ENCODE results near the gene FHL1.
A peak's percentile ranks its signal among the peaks of the same experiment; 100 is the strongest.
"Not testable (repeated sequence)": the region's sequence is repeated elsewhere in the genome, so short reads cannot be mapped to it uniquely, and the experiment has no call there.

FHL1 gene

DNA sequence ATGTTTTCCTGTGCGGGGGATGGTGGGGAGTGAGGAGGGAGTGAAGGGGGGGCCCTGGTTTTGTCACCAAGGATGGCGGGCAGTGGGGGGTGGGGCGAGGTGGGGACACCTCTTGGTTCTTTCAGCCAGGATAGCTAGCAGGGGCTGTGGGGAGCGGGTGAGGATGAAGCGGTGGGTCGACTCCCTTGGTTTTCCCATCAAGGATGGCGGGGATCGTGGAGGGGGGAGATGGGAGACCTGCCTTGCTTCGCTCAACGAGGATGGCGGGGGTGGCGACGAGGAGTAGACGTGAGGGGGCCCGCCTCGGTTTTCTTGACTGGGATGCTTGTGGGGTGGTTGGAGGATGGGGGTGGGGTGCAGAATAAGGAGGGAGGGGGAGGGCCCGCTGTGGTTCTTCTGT, 643 bp downstream of the FHL1 start:
- peak in 1 of 3 experiments; percentile 43 for DNase-seq

DNA sequence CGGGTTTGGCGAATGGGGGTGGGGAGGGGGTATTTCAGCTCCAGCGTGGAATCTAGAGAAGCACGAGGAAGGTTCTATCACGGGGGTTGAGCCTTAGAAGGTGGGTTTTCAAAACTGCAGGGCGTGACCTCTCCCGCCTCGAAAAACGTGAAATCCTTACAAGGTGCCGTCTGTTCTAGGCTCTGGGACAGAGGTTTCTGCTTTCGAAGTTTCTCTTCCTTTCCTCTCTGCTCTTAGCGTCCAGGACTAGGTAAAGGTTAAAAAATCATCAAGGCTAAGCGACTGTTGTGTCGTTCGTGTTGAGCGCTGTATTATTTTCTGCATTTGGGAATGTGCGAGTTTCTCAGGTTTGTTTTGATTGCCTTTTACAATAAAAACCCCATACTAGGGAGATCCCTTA, 1.1 kb downstream of the FHL1 start:
- DNase-seq, result peak in 2 of 3 experiments; percentile 18 to 20

DNA sequence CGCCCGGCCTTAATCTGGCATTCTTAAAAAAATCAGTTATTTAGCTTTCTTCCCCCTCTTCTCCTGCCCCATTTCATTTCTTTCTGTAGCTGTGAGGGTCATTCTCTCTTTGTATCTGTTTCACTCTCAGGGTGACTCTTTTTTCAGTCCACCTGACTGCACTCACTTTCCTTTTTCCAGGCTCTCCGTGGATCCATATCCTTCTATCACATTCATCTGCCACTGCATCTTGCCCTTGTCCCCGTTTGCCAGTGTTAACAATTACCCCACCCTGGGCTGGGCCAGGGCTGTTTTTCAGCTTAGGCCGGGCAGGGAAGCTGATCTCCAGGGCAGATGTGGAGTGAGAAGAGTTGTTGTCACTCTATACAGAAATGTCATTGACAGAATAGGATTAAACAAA, 7.7 kb downstream of the FHL1 start:
- no peak for DNase-seq

DNA sequence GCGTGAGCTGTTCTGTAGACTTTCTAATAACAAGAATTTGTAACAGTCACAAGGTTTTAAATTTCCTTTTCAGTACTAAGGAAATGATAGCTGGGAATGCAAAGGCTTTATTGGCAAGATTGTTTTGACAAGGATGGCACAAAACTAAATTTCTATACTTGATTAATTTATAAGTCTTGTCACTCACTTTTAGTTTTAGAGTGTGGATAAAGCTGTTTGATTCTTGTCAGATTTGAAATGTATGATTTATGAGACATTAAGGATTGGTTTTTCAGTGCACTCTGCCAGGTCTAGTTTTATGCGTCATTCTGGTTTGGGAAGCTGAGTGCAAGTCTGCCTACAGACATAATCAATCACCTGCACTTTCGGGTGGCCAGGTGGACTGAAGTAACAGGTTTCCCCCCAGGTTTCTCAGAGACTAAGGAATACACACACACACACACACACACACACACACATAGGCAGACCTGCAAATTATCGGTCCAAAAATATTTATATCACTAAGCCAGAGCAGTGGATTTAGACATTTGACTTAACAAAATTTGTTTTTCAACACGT, 9.3 kb downstream of the FHL1 start:
- no peak for DNase-seq

DNA sequence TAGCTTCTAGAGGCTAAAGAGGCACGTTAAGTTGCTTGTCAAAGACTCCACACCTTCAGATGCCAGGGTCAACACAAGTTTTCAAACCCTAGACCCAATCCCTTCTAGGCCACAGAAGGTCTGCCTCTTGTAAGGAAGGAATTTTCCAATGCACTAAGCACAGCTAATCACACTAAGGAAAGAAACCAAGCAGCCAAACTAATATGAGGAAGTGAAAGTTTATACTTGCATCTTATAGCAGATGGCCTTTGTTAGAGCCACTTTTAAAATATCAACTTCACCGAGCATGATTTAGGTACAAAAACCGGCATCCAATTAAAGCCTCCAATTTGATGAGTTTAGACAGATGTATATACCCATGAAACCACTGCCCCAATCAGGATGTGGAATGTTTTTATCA, 9.9 kb downstream of the FHL1 start:
- no peak for DNase-seq

DNA sequence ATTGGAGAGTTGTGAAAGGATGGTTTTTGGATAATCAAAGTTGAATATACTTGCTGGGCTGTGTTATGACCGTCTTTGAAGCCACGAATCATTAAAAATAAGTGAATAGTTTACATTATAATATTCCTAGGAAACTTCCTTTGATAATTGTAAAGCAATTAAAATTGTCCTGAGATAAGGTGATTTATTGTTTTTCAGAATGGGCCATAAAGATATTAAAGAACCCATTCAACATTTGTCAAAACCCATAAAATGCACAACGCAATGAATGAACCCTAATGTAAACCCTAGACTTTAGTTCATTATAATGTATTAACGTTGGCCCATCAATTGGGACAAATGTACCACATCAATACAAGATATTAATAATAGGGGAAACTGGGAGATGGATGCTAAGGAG, 11.4 kb downstream of the FHL1 start:
- DNase-seq, result no peak

DNA sequence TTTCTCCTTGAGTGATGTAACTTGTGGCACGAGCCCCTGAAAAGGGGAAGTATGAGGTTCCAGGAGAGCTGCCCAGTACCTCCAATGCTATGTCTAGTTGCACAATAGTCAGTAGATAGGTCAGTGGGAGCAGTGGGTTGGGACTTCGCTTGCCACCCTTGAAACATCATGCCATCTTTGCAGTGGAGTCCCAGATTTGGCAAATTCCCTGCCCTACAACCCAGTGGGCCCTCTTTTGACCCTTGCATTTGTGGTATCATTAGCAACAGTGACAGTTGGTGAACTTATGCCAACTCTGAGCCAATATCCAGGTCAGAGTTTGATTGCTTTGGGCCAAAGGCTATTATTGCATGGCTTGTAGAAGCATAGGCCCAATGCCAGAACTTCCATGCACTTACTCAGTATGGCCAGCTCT, 12.3 kb downstream of the FHL1 start:
- no peak for DNase-seq

DNA sequence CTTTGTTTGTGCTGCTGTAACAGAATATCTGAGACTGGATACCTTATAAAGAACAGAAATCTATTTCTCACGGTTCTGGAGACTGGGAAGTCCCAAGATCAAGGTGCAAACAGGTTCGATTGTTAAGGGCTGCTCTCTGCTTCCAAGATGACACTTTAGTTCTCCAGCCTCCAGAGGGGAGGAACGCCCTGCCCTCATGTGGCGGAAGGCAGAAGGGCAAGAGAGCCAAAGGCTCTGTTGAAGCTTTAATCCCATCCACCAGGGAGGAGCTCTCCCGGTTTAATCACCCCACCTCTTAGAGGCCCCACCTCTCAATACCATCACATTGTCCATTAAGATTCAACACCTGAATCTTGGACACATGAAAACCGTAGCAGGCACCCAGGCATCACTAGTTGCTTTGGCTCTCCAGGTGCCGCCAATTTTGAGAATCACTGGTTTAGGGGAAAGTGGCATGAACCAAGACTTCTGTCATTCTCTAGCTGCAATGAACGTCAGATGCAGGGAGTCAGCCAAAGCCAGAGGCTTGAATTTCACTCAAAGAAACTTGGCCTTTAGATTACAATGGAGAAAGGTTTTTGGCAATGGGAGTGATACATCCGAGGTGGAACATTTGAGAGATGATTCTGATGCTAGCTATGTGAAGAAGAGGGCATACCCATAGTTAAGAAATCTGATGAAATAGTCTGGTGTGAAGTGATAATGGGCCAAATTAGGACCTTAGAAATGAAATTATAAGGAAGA, 15.7 kb downstream of the FHL1 start:
- peak in 2 of 3 experiments; percentile 36 to 48 for DNase-seq

DNA sequence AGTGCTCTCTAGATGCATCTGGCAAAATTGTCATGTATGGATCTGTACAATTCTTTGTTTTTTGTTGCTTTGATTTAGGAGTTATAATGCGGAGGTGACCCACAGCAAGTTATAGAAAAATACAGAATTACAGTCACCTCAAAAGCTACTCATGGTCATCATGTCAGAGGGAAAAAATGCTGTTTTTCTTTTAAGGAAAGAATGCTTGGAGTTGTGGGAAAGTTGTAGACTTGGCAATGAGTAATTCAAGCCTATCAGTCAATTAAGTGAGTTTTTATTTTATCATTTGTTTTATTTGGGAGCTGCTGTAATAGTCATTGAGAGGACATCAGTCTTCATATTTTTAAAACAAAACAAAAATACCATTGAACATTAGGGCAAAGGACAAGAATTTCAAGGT, 16.4 kb downstream of the FHL1 start:
- no peak for DNase-seq

DNA sequence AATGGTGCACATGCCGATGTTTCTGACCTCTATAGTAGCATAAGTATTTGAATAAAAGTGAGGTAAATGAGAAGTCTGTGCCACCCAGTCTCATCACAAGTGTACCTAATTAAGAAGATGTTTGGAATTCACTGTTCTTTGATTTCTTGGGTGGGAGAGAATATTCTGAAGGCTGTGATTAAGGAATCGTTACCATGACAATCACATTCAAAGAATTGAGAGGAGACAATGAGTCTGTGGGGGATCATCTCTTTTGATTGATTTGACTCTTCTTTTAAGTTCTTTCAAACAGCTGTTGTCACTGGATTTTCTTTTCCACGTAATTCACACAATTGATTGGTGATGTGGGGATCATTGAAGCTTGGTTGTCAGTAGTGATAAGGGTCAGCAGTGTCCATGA, 18.1 kb downstream of the FHL1 start:
- peak in 1 of 3 experiments; percentile 7 for DNase-seq

DNA sequence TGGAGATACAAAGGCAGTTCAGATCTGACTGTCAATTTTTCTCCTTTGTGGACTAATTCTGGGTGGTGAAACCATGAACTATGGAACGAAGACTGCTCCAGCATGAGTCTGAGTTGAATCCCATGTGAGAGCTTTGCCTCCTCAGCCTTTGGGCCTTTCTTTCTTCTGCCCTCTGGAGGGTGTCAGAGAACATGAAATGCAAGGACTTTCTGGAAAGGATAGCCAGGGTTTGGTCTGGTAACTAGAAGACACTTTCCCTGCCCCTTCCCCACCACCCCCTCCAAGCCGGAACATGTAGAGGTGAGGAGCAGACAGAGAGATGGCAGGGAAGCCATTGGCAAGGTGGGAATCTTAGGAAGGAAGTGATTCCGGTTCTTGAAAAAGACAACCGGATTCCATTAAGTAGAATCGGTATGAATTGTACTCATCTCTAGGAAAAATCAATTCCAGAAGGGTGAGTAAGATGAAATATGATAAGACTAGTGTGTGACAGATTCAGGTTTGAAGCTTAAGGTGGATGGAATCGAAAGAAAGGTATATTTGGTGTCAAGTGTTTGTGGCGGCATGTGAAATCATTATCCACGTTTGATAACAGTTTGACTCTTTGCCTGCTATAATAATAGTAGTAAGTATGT, 19.0 kb downstream of the FHL1 start:
- DNase-seq, result peak in 1 of 3 experiments; percentile 11

DNA sequence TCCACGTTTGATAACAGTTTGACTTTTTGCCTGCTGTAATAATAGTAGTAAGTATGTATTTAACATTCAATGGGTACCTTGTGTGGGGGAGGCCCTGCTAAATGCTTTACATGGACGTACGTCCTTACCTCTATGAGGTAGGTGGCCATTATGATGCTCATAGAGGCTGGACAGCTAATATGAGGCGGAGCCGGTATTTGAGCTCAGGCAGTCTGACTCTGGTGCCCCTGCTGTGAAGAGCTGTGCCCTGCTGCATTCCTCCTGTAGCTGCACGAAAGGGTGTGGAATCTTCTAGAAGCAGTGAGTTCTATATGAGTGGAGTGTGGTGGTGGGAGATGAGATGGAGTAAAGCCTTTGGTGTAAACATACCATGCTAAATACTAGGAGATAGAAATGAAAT, 20.7 kb downstream of the FHL1 start:
- DNase-seq, result not testable (repeated sequence)

DNA sequence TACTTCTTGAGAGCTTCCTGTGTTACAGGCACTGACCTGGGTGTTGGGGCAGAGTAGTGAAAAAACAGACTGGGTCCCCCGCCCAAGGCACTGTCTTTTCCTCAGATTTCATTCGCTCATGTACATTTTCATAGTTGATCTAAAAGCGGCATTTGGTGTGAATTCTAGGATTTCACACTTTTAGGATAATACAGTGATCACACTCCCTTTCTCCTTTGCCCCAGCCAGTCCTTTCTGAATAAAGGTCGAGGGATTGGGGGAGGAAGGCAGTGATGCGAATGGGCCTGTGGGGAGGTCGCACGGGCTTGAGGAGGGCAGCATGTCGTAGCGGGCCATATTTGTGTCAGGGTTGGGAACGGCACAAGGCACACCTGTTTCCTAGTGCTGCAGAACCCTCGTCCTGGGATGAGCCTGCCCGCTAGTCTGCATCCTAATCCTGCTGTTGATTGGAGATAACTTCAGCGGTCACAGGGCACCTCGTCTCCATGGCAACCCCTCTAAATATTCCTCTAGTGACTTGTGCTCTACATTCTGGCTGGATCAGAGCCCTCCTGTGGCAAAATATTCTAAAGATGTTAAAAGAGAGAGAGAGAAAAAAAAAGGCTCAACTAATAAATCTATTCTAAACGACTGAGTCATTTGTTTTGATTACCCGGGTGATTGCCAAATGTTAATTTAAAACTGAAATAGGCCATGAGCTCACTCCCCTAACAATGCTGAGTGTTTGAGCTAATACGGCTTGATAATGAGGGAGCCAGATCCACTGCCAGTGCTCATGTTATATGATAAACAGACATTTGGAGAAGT, 21.8 kb downstream of the FHL1 start:
- peak in 2 of 3 experiments; percentile 44 to 82 for DNase-seq

DNA sequence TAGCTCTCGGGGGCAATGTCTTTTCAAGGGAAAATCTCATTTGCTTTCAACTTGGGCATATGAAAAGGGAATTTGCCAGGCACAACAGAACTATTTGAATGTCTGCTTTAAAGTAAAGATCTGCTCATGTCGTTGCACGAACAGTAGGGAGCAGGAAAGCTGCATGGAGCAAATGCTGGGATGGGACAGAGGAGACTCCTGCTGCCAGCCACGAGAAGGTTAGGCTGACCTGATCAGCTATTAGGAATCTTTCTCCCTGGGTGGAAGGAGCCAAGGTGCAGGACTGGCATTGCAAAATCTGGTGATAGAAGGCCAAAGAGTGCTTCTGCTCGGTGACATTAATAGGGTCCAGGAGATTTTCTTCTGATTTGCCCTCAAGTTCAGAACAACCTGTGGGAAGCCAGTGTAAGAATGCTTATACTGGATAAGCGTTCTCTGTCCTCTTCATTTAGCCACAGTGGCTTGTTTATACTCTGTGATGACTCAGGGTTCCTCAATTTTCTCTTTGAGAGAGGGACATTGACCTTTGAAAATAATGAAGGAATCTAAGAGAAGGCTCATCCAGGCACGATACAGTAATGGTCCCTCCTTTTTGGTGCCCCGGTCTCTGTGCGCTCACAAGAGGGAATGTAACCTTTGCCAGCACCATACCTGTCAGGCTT, 22.9 kb downstream of the FHL1 start:
- no peak for DNase-seq

DNA sequence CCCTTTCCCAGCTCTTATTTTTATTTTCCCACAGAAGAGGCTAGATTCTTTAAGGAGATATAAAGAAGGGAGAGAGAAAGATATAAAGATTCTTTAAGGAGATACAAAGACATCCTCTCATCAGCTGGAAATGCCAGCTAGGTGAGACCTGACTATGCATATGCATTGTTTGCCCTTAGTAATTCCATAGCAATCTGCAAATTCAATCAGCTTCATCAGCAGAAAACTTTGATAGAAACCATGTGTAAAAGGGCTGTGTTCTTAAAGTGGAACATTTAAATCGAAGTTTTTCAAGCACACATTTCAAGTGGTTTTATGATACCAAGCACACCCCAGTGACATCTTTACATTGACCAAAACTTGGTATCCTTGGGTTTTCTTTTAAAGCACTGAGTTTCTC, 24.1 kb downstream of the FHL1 start:
- DNase-seq, result no peak

DNA sequence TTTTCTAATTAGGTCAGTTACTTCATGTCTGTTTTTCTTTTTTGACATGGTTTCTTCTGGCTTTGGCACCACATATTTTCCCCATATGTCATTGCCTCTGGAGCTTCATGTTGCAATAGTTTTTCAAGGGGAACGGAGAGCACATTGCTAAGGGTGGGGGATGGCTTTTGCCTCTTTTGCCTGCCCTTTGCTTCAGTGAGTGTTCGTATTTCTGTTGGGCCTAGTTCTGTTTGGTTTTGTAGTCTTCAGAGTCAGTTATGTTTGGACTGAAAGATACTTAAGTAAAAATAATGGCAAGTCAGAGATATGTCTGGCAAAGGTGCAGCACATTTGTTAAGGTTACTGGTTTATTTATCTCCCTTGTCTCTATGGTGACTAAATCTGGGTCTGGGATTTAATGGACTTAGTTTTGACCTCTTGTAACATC, 29.1 kb downstream of the FHL1 start:
- DNase-seq, result no peak

DNA sequence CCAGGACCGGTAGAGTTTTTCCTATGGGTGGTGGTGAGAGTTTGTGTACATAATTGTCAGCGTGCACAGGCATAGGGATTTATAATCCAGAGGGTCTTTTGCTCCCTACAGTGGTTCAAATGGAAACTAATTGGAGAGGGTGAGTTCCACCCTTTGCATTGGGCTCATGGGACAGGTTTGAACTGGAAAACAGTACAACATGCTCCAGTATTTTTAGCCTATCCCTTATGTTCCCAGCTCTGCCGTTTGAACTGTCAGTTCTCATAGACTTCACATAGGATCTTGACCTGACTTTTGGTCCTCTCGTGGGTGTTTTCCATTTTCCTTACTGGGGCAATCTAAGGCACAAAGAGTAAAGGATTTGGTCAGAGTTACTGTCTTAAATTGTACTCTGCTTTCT, 31.8 kb downstream of the FHL1 start:
- DNase-seq, result no peak

DNA sequence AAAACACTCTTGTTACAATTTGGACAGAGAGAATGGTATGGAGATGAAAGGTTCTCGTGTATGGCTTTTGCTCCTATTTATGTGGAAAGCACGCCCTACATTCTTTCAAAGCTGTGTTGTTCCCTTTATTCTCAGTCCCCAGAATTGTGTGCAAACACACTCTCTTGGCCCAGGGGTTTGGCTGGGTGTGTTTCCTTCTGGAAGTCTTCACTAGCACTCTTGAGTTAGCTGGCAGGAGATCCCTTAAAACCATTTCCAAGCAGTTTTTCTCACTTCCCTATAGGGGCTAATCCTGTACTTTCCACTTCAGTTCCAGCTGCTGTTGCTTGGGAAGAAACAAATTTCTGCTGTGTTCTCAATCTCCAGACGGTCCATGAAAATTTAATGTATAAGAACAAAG, 35.1 kb downstream of the FHL1 start:
- DNase-seq, result no peak

DNA sequence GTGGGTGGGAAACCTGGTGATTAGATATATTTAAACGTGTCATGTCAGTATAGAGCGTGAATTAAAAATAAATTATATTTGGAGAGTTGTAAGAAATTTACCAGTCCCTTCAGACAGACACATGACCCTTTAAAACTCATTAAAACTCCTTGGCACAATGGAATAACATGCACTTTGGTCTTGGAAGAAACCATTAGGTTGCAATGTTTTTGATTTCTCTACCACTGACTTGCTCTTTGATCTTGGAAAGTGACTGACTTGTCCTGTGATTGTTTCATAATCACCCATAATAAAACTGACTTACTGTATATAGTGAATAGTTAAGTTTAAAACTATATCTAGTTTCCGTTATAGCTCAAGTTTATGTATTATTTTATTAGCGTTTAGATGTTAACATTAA, 35.8 kb downstream of the FHL1 start:
- DNase-seq, result no peak

DNA sequence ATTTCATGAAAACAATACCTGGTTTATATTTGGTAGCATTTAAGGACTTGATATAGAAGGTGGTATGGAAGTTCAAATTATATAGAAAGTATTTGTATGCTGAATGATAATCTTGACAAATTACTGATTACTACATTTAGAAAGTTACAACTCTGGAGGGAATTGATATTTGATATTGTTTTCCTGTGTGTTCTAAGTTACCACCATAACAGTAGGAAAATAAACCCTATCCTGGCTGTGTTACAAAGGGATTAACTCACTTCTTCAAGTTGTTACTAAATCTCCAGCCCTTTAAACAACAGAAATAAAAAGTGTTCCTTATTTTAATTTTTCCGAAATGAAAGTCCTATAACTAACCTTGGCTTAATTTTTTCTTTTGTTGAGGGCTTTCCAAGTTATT, 36.6 kb downstream of the FHL1 start:
- no peak for DNase-seq

DNA sequence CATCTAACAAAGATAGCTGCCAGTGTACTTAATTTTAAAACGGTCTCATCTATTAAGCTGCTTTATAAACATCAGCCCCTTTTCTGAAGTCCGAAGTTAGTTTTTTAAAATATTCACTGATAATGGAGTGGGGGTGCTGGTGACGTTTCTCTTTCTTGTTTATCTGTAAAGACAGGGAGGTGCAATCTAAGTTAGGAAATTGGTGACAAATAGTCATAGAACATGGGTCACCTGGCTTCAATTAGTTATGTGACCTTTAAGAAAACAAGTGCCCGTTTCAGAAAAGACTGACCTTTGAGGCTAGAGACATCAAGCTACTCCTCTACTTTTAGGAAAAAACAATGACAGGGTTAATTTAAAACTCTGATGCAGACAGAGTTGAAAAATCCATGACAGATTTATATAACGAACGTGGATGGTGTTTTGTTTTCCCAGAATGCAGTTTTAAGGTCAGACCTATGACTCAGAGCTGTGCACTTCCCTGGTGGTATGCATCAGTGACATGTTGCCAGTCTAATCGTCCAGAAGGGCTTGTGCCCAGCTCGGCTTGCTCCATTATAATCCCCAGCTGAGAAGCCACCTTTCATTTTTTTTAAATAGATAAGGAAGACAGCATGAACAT, 38.2 kb downstream of the FHL1 start:
- no peak for DNase-seq

DNA sequence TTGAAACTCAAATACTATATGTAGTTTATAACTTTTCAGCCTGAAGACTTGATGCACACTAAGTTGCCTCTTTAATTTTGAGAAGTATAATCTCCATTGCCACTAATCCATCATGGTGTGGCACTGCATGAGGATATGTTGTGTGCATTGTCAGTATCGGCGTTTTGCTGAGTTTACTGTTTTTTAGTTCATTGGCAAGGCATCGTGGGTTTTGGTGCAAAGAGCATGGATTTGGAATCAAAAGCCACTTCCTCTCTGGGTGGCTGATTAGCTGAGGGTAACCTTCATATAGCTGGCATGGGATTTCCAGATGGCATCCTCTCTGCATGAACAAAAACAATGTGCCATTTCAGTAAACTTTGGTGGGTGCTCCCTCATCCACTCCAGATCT, 38.7 kb downstream of the FHL1 start:
- no peak for DNase-seq

DNA sequence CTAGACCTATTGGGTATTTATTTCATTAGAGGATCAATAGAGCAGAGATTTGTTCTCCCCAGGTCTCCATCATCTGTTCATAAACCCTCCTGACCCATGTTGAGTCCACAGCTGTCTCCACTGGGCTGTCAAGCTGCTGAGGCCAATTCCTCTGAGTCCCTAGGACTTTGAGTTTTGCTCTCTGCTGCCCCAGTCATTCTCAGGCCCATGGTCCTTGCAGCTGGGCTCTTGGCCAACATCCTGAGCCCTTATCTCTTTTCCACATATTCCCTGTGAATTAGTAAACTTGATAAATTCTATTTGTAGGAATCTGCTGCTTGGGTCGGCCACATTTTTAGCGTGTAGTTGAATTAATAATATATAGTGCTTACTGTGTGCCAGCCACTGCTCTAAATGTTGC, 41.9 kb downstream of the FHL1 start:
- no peak for DNase-seq

Data from NCI-H1417 (cell line).